Measurements from ENCODE around the gene FAM227B.

FAM227B gene

GRCh38 chr15:49644364-49644794 is 23.8 kb upstream of the FAM227B start:
- no peak for TF ChIP-seq CEBPB (IDR thresholded peaks at IDR 0.05)
- no peak for TF ChIP-seq EGR1 (IDR thresholded peaks at IDR 0.05)
- TF ChIP-seq, protein P1, sequence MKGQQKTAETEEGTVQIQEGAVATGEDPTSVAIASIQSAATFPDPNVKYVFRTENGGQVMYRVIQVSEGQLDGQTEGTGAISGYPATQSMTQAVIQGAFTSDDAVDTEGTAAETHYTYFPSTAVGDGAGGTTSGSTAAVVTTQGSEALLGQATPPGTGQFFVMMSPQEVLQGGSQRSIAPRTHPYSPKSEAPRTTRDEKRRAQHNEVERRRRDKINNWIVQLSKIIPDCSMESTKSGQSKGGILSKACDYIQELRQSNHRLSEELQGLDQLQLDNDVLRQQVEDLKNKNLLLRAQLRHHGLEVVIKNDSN (IDR thresholded peaks at IDR 0.05) = no peak
- TF ChIP-seq YY1 (IDR thresholded peaks at IDR 0.05; ENCODE audit: low read depth) = no peak
- TF ChIP-seq EP300 (IDR thresholded peaks at IDR 0.05; ENCODE audit: borderline replicate concordance) = no peak
- no peak for TF ChIP-seq TCF12 (IDR thresholded peaks at IDR 0.05; ENCODE audit: low read depth)
- no peak for TF ChIP-seq ZBTB7A (IDR thresholded peaks at IDR 0.05; ENCODE audit: low read depth)
- no peak for TF ChIP-seq CREB1 (IDR thresholded peaks at IDR 0.05; ENCODE audit: low read depth)

GRCh38 chr15:49637857-49638256 is 17.2 kb upstream of the FAM227B start:
- TF ChIP-seq YY1 (IDR thresholded peaks at IDR 0.05; ENCODE audit: low read depth) = no peak
- no peak for TF ChIP-seq FOXM1 (IDR thresholded peaks at IDR 0.05; ENCODE audit: borderline replicate concordance, low read depth)
- TF ChIP-seq EGR1 (IDR thresholded peaks at IDR 0.05) = no peak
- no peak for TF ChIP-seq RAD21 (IDR thresholded peaks at IDR 0.05; ENCODE audit: low read depth)
- no peak for TF ChIP-seq CREB1 (IDR thresholded peaks at IDR 0.05; ENCODE audit: low read depth)
- TF ChIP-seq NFIC (IDR thresholded peaks at IDR 0.05) = no peak
- no peak for TF ChIP-seq TAF1 (IDR thresholded peaks at IDR 0.05; ENCODE audit: low read depth)
- TF ChIP-seq, protein P2, sequence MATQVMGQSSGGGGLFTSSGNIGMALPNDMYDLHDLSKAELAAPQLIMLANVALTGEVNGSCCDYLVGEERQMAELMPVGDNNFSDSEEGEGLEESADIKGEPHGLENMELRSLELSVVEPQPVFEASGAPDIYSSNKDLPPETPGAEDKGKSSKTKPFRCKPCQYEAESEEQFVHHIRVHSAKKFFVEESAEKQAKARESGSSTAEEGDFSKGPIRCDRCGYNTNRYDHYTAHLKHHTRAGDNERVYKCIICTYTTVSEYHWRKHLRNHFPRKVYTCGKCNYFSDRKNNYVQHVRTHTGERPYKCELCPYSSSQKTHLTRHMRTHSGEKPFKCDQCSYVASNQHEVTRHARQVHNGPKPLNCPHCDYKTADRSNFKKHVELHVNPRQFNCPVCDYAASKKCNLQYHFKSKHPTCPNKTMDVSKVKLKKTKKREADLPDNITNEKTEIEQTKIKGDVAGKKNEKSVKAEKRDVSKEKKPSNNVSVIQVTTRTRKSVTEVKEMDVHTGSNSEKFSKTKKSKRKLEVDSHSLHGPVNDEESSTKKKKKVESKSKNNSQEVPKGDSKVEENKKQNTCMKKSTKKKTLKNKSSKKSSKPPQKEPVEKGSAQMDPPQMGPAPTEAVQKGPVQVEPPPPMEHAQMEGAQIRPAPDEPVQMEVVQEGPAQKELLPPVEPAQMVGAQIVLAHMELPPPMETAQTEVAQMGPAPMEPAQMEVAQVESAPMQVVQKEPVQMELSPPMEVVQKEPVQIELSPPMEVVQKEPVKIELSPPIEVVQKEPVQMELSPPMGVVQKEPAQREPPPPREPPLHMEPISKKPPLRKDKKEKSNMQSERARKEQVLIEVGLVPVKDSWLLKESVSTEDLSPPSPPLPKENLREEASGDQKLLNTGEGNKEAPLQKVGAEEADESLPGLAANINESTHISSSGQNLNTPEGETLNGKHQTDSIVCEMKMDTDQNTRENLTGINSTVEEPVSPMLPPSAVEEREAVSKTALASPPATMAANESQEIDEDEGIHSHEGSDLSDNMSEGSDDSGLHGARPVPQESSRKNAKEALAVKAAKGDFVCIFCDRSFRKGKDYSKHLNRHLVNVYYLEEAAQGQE (IDR thresholded peaks at IDR 0.05; ENCODE audit: low read depth) = no peak
- TF ChIP-seq TEAD4 (IDR thresholded peaks at IDR 0.05) = no peak
- no peak for TF ChIP-seq CEBPB (IDR thresholded peaks at IDR 0.05)
- no peak for TF ChIP-seq TCF12 (IDR thresholded peaks at IDR 0.05; ENCODE audit: low read depth)
- TF ChIP-seq MAX (IDR thresholded peaks at IDR 0.05) = no peak

DNA sequence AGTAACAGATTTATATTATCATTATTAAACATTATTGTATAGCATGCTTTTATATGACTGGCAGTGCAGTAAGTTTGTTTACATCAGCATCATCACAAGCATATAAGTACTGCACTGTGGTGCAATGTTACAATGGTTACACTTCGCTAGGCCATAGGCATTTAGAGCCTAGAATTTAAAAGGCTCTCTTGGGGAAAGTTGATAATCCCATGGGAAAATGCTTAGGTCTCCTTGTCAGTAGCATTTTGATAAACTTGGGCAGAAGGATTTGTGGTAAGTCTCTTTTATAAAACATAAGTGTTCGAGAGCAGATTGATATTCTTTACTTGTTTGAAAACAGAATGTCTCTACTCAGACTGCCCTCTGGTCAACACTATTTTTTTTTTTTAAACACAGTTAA is 7.8 kb upstream of the FAM227B start:
- TF ChIP-seq EP300 (IDR thresholded peaks at IDR 0.05; ENCODE audit: borderline replicate concordance) = no peak
- TF ChIP-seq CEBPB (IDR thresholded peaks at IDR 0.05) = no peak
- no peak for TF ChIP-seq EGR1 (IDR thresholded peaks at IDR 0.05)
- no peak for TF ChIP-seq NFIC (IDR thresholded peaks at IDR 0.05)
- no peak for TF ChIP-seq TCF12 (IDR thresholded peaks at IDR 0.05; ENCODE audit: low read depth)
- TF ChIP-seq, protein P1 (IDR thresholded peaks at IDR 0.05) = no peak
- TF ChIP-seq, protein P2 (IDR thresholded peaks at IDR 0.05; ENCODE audit: low read depth) = no peak
- TF ChIP-seq FOXM1 (IDR thresholded peaks at IDR 0.05; ENCODE audit: borderline replicate concordance, low read depth) = no peak
- no peak for TF ChIP-seq TEAD4 (IDR thresholded peaks at IDR 0.05)
- no peak for TF ChIP-seq ZBTB7A (IDR thresholded peaks at IDR 0.05; ENCODE audit: low read depth)
- TF ChIP-seq TAF1 (IDR thresholded peaks at IDR 0.05; ENCODE audit: low read depth) = no peak

- TF ChIP-seq TEAD4 (IDR thresholded peaks at IDR 0.05) (peak; percentile 41; the same call in 1 of the 2 replicates), TAF1 (IDR thresholded peaks at IDR 0.05; ENCODE audit: low read depth) (no peak), FOXM1 (IDR thresholded peaks at IDR 0.05; ENCODE audit: borderline replicate concordance, low read depth) (no peak), EP300 (IDR thresholded peaks at IDR 0.05; ENCODE audit: borderline replicate concordance) (no peak), MAX (IDR thresholded peaks at IDR 0.05) (no peak)
These were observed 6.8 kb upstream of the FAM227B start for GRCh38 chr15:49627407-49627877.

DNA sequence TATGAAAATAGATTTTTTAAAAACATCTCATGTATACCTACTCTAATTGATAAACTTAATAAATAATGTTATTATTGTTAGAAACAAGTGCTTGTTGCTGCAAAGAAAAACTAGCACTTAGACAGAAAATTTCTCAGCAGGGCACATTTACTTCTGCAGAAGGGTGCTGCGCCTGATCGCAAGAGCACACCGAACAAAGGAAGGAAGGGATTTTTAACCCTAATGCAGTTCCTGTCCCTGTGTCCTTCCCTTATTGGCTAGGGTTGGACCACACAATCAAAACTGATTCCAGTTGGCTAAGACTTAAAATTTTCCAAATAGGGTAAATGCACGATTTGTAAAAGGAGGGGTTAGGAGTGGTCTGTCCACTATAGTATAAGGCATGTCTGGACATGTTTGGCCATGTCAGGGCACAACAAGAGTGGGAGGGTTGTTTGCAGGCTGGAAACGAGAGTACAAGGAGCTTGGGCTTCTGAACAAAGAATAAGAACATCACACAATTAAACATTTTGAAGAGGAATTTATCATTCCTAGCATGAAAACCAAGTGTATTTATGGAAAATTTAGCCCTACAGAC is 4.9 kb upstream of the FAM227B start:
- TF ChIP-seq, protein P2 (IDR thresholded peaks at IDR 0.05; ENCODE audit: low read depth) = no peak
- no peak for TF ChIP-seq CEBPB (IDR thresholded peaks at IDR 0.05)
- TF ChIP-seq, protein P1 (IDR thresholded peaks at IDR 0.05) = no peak
